Activated naive CD4-positive, alpha-beta T cell treated with anti-CD3 and anti-CD28 coated beads, Interleukin-2, amount 10 ng/mL, durations not matched to agents 5 hours and 36 hours (primary cell): ENCODE data around the gene FNDC3B. TPM values are rescaled to one million over a fixed set of nuclear protein-coding genes. Genes with fewer than 3 reads are reported as not detected.

Experiments
- total RNA-seq, 2 experiments: library from RNA; stranded (reverse); gene quantifications; one replicate each; pipeline ENCODE4 v1.2.3, GENCODE V29; 2021

Gene FNDC3B
- 10 to 100 TPM; 10.4 to 13.8 TPM for total RNA-seq

DNA sequence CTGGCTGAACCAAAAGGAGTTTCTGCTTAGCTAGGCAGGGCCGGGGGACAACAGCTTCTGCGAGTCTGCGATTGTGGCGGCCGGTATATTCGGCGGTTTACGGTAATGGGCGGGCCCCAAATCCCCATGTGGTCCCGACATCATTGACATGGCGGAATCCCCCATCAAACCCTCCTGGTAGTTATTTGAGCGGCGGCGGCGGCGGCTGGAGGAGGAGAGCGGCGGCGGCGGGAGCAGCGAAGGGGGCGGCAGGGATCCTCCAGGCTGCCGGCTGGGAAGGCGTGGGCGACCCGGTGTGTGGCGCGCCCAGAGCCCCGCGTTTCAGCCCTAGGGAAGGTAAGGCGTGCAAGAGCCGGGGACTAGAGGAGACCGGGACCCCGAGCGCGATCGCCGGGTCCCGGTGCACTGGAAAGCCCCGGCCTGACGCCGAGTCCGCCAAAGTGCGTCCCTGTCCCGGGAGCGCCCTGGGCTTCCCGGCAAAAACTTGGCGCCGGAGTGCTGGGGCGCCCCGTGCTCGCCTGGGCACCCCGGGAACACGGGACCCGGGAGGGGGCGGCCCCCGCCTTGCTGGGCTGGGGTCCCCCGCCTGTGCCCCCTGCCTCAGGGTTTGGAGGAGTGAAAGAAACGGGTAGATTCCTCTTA, at the start of gene FNDC3B:
TSS of gene FNDC3B (plus strand) at position 143 of the 642 bp plus-strand sequence. CDS start 72,902 bp downstream, outside the sequence.

DNA sequence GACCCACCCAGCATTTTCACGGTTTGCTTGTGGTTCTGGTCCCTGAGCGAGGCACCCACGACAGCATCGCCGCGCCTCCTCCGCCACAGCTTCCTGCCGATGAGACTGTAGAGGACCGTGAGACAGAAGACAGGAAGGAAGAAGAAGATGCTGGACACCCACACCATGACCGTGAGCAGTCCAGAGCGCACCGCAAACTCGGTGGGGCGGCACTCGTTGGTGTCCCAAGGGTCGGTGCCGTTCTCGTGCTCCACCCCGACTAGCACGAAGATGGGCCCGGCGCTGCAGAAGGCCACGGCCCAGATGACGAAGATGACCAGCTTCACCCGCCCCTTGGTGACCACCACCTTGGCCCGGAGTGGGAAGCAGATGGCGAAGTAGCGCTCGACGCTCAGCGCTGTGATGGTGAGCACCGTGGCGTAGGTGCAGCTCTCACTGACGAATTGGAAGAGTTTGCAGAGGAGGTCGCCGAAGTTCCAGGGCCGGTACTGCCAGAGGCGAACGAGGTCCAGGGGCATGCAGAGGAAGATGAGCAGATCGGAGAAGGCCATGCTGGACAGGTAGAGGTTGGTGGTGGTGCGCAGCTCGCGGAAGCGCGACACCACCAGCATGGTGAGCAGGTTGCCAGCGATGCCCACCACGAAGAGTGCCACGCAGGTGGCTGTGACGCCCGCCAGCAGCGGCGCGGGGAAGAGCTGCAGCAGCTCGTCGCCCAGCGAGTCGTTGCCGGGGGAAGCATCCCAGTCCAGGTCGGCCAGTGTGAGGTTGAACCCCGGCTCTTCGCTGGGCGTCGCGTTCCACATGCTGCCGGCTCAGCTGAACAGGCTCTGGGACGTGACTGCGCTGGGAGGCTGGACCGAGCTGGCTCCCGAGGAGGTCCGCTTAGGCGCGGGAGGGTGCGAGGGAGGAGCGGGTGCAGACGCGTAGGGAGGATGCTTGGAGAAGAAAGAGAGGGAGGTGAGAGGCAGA, 408.5 kb downstream of the FNDC3B start, which contains the start of gene GHSR:
TSS of gene GHSR (minus strand) at position 846 of the 969 bp plus-strand sequence. CDS start at position 803, 43 bp downstream.

Other genes starting within 250 kb of the FNDC3B start
- under 1 TPM; 0.35 to 0.55 TPM for gene PLD1, start 229.1 kb upstream of the FNDC3B start, total RNA-seq
- gene TMEM212, start 196.2 kb upstream of the FNDC3B start, total RNA-seq: not detected